GM13976 (cell line): ENCODE measurements around the gene GALNT10.
A peak's percentile ranks its signal among the peaks of the same experiment; 100 is the strongest.
"Not testable (repeated sequence)": the region's sequence is repeated elsewhere in the genome, so short reads cannot be mapped to it uniquely, and the experiment has no call there.

Source experiments
- DNase-seq: peaks from one replicate; pipeline ENCODE4 v3.0.0; 2012; ENCODE audit warnings: low spot score
- CTCF ChIP-seq: IDR thresholded peaks from 2 replicates; pipeline ENCODE4 v1.5.1; 2012; ENCODE audit warnings: borderline replicate concordance, mild to moderate bottlenecking; ENCODE audit not compliant: insufficient read depth; ENCODE audit errors: extremely low read depth, missing control alignments, control extremely low read depth
- in situ Hi-C: fragments of 300-500 bp; cut with MboI; formaldehyde crosslinking; loops from one replicate; pipeline ENCODE4 v1.12.0; 2022; ENCODE audit warnings: low sequenced_read_pairs, mixed read lengths, inconsistent platforms; ENCODE audit not compliant: unreplicated experiment

The GALNT10 gene

GRCh38 chr5:154190595-154191304 lies at the start of gene GALNT10:
TSS of gene GALNT10 (plus strand) at chr5:154190733. CDS start at chr5:154190867, 134 bp downstream.
- in situ Hi-C loops, result no loop called here
- peak; percentile 91 for DNase-seq
- no peak for TF ChIP-seq CTCF

- in situ Hi-C loops, result no loop called here
- no peak for DNase-seq
- TF ChIP-seq CTCF, result no peak
Measured at GRCh38 chr5:154141745-154142221, 48.8 kb upstream of the GALNT10 start.

- in situ Hi-C loops, result no loop called here
- no peak for DNase-seq
- no peak for TF ChIP-seq CTCF
Measured at GRCh38 chr5:154143211-154143641, 47.3 kb upstream of the GALNT10 start.

GRCh38 chr5:154145268-154145667 lies 45.3 kb upstream of the GALNT10 start:
- TF ChIP-seq CTCF, result no peak
- DNase-seq, result no peak
- in situ Hi-C loops, result no loop called here

GRCh38 chr5:154146409-154146808 lies 44.1 kb upstream of the GALNT10 start:
- DNase-seq, result no peak
- TF ChIP-seq CTCF, result no peak
- in situ Hi-C loops, result no loop called here

- no peak for DNase-seq
- no peak for TF ChIP-seq CTCF
- in situ Hi-C loops, result no loop called here
Measured at GRCh38 chr5:154147666-154148065, 42.9 kb upstream of the GALNT10 start.

GRCh38 chr5:154150471-154150870 lies 40.1 kb upstream of the GALNT10 start:
- in situ Hi-C loops, DNase-seq: not testable (repeated sequence)
